Activated CD4-positive, alpha-beta T cell treated with anti-CD3 and anti-CD28 coated beads for 1 hour (primary cell): ENCODE results near the gene ROM1.
"Not testable (repeated sequence)": the region's sequence is repeated elsewhere in the genome, so short reads cannot be mapped to it uniquely, and the experiment has no call there.

Experiments
- DNase-seq: peaks from one replicate; pipeline ENCODE4 v3.0.0-alpha.2; 2020

The ROM1 gene, protein sequence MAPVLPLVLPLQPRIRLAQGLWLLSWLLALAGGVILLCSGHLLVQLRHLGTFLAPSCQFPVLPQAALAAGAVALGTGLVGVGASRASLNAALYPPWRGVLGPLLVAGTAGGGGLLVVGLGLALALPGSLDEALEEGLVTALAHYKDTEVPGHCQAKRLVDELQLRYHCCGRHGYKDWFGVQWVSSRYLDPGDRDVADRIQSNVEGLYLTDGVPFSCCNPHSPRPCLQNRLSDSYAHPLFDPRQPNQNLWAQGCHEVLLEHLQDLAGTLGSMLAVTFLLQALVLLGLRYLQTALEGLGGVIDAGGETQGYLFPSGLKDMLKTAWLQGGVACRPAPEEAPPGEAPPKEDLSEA

DNA sequence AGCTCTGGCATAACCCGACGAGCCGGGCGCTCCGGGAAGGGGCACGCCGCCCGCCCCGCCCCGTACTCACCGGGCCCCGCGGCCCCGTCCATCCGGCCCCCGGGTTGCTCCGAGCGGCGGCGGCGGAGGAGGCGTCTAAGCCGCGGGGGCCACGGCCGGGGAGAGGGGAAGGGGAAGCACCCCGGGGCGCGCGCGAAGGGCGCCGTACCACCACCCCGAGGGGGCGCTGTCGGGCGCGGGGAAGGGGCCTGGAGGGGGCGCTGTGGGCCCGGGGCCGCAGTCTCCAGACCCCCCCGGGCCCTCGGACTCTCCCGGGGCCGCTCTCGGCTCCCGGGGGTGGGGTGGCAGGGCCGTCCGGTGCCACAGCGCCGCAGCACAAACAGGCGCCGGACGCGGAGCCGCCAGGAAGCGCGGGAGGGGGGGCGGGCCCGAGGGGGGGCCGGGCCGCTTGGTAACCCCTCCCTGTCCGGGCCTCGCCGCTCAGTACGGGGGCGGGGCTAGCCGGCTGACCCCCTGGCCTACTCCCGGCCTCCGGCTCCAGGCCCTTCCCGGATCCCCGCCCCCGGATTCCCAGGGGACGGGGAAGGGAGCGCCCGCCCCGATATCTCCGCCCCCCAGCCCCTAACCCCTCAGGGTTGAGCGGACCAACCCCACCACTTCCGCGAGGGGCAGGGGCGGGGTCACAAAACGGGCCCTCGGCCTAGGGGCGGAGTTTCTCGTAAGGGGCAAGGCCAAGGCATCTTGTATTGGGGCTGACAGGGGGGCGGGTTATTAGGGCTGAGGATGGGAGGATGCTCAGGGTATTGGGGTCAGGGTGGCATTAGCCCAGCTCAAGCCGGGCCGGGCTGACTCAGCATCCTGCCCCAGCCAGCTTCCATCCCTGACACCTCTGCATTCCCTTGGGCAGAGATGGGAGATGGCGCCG is at the start of gene ROM1, which contains the start of gene EML3:
Gene ROM1 (plus strand): TSS at position 892 of the 925 bp plus-strand sequence. CDS start 25 bp downstream, at position 917.
Gene EML3 (minus strand): TSS at position 410 of the 925 bp plus-strand sequence. CDS start 318 bp downstream, at position 92.
- peak; percentile 83 for DNase-seq

- no peak for DNase-seq
Measured at GRCh38 chr11:62565100-62565802, 47.8 kb upstream of the ROM1 start.

GRCh38 chr11:62566247-62566646 is 46.8 kb upstream of the ROM1 start:
- no peak for DNase-seq

GRCh38 chr11:62567018-62567633 is 45.9 kb upstream of the ROM1 start:
- DNase-seq = no peak

DNA sequence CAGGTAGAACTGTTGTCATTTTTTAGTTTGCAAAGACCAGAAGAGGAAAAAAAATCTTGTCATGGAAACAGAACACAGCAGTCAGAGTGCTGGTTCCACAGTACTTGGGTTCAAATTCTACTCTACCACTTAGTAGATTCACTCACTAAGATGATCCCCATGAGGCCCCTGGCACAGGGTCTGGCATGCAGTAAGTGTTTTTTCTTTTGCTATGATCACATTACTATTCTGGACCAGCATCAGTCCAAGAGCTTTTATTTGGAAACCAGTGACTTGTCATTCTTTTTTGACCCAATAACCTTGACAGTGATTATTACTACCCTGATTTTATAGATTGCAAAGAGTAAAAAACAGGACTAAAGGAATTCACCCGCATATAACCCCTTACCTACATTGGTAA is 43.4 kb upstream of the ROM1 start:
- no peak for DNase-seq

DNA sequence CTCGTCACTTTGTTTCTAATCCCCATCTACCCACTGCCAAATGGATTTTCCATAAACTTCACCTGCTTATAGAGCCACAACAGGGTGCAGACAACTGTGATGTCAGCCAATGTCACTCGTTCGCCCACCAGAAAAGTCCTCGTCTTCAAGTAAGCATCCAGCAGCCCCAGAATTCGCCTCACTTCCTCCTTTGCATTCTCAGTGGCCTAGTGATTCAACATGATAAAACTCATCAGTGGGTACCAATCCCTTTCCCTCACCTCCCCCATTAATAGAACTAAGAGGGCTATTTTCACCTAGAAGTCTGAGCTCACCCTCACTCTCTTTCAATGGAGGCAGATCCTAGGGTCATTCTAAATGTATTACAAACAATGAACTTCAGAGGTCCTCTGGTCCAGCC is 42.2 kb upstream of the ROM1 start:
- DNase-seq = not testable (repeated sequence)

DNA sequence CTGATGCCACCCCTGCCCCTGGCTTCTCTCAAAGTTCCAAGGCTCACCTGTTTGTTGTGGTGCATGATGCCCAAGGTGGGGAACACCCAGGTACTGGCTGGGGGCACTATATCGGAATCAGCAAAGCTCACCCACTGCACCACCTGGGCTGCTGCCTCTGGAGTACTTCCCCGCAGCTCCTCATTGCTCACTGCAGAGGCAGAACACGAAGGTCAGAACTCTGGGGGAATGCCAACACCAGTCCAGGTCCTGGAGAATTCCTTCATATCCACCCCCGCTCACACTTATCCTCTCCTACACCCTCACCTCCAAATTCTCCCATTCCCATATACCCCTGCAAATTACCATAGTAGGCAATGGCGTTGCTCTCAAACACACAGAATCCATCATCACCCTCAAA is 41.6 kb upstream of the ROM1 start:
- not testable (repeated sequence) for DNase-seq

- DNase-seq = no peak
Measured at GRCh38 chr11:62572431-62572830, 40.6 kb upstream of the ROM1 start.

GRCh38 chr11:62573006-62573591 is 40.0 kb upstream of the ROM1 start:
- no peak for DNase-seq

- DNase-seq = peak; percentile 97
Measured at GRCh38 chr11:62573592-62574362, 39.3 kb upstream of the ROM1 start, which contains the start of gene EEF1G. Gene EEF1G, minus strand, starts transcription at chr11:62573891. Its CDS starts 49 bp downstream, at chr11:62573842.

GRCh38 chr11:62574363-62575071 is 38.5 kb upstream of the ROM1 start:
- DNase-seq = no peak

DNA sequence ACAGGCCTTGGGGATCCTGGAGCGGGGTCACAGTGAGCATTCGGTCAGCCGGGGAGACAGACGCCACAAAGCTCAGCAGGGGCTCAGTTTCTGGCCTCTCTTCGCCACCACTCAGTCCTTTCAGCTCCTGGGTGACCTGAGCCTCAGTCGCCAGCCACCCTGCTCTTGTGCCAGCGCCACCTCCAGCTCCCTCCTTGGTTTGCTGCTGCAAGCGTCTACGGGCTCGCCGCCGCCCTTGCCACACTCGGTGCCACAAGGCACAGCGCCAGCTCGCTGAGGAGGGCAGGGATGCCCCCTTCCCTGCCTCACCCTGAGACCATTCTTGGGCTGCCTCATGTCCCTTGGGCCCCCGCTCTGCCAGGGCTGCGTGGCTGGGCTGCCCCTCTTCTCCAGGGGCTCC is 37.9 kb upstream of the ROM1 start:
- DNase-seq = no peak

DNA sequence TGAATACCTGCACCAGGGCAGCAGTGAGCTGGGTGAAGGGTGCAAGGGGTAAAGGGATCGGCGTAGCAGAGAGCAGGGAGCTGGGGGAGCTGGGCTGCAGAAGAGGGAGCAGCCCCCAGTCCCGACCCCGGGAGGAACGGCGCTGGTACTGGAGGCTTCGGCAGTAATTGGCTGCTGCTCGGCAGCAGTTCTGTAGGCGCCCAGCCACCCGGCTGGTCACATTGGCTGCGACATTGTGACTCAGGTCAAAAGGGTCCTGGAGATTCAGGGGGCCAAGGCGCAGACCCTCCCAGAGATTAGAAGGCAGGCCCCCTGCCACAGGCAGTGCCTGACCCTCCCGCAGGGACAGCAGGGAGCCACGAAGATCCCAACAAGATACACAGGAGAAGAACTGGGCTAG is 37.2 kb upstream of the ROM1 start:
- DNase-seq = no peak

- DNase-seq = no peak
Measured at GRCh38 chr11:62577046-62577714, 35.9 kb upstream of the ROM1 start.

DNA sequence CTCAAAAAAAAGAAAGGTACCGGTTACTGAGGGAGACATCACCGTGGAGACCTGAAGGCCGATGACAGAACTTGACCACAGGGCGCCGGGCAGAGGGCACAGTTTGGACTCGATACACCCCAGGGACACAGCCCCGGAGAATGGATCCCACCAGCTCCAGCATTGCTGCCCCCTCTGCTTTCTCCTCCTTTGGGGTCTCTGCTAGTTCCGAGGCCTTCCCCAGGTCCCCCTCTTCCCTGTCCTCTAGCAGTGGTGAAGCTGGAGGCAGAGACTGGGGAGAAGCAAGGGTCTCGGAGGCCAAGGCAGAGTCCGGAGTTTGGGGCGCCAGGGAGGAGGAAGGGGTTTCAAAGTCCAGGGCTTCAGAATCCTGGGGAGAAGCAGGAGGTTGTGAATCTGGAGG is 34.5 kb upstream of the ROM1 start:
- no peak for DNase-seq

DNA sequence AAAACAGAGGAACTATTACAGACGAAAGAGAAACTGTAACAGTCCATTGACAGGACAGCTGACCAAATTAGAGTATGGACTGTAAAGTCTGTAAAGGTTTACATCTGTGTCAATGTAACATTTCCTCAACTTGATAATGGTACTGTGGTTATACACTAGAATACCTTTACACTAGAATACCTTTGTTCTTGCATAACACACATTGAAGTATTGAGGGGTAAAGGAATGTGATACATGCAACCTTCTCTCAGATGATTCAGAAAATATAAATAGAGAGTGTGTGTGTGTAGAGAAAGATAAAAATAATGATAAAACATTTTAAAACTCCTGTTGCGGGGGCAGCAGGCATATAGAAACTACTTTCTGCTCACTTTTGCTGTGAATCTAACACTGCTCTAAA is 33.8 kb upstream of the ROM1 start:
- no peak for DNase-seq

DNA sequence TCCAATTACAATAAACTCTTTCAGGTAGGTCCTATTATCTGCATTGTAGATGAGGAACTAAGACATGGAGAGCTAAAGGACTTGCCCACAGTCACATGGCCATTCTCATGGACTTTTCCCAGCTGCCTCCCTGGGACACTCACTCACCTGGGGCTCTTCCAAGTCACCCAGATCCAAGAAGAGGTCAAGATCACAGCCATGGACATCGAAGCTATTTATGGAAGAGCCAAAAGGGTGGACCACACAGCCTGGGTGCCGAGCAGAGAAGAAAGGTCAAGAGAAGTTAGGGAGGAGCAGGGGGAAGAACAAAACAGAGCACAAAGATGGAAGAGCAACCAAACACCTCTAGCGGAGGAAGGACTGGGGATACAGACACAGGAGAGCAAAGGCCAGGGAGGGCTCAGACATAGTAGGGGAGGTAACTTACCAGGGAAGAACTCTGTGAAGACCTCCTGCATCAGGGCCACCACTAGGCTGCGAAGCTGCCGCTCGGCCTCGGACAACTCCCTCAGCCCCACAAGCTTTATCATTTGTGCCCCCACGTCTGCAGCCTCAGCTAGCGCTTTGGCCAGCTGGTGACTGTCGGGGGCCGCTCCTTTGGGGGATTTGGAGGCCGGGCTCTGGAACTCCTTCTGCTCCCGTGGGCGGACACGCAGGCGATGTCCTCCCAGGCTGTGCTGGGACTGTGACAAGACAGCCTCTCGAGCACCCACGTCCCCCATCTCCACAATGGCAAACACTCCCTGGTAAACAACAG is 31.9 kb upstream of the ROM1 start:
- no peak for DNase-seq

GRCh38 chr11:62581735-62582134 is 31.3 kb upstream of the ROM1 start:
- not testable (repeated sequence) for DNase-seq

GRCh38 chr11:62585356-62585755 is 27.7 kb upstream of the ROM1 start:
- not testable (repeated sequence) for DNase-seq
